LHCN-M2 (cell line): ENCODE measurements around the gene PRR14L. TPM values are rescaled to one million over a fixed set of nuclear protein-coding genes. Genes with fewer than 3 reads are reported as not detected.
"Not testable (repeated sequence)": the region's sequence is repeated elsewhere in the genome, so short reads cannot be mapped to it uniquely, and the experiment has no call there.

Experiments used
- DNase-seq: peaks from one replicate; pipeline ENCODE4 v3.0.0-alpha.2; 2012; ENCODE audit warnings: low read depth
- total RNA-seq: library from RNA; depleted of rRNA; stranded (reverse); fragments of >200 nt; gene quantifications from 2 replicates; pipeline ENCODE4 v1.2.3, GENCODE V29; 2014

The PRR14L gene
- total RNA-seq, 1 experiment from 2014 or later: 12.8 TPM

GRCh38 chr22:31682751-31683150 is 67.2 kb downstream of the PRR14L start:
- no peak for DNase-seq

- peak; percentile 62 for DNase-seq
Measured at GRCh38 chr22:31681349-31682345, 68.3 kb downstream of the PRR14L start.

GRCh38 chr22:31680861-31681341 is 69.0 kb downstream of the PRR14L start:
- peak; percentile 66 for DNase-seq

- no peak for DNase-seq
Measured at GRCh38 chr22:31678748-31679147, 71.2 kb downstream of the PRR14L start.

GRCh38 chr22:31676700-31677099 is 73.2 kb downstream of the PRR14L start:
- peak; percentile 41 for DNase-seq

- not testable (repeated sequence) for DNase-seq
Measured at GRCh38 chr22:31674219-31674618, 75.7 kb downstream of the PRR14L start.

GRCh38 chr22:31668849-31669248 is 81.1 kb downstream of the PRR14L start:
- not testable (repeated sequence) for DNase-seq

GRCh38 chr22:31662668-31663037 is 87.3 kb downstream of the PRR14L start:
- DNase-seq: no peak

- peak; percentile 92 for DNase-seq
Measured at GRCh38 chr22:31661851-31662667, 87.9 kb downstream of the PRR14L start, which contains the start of gene PISD. PISD (minus strand) TSS chr22:31662215; CDS start chr22:31662208, 7 bp downstream.

- DNase-seq: peak; percentile 77
Measured at GRCh38 chr22:31660860-31661341, 89.0 kb downstream of the PRR14L start.

GRCh38 chr22:31659246-31659645 is 90.7 kb downstream of the PRR14L start:
- no peak for DNase-seq

GRCh38 chr22:31654408-31654807 is 95.5 kb downstream of the PRR14L start:
- DNase-seq: no peak

- DNase-seq: no peak
Measured at GRCh38 chr22:31653944-31654343, 96.0 kb downstream of the PRR14L start.

GRCh38 chr22:31652911-31653684 is 96.8 kb downstream of the PRR14L start:
- no peak for DNase-seq

GRCh38 chr22:31652088-31652487 is 97.8 kb downstream of the PRR14L start:
- DNase-seq: no peak

- DNase-seq: no peak
Measured at GRCh38 chr22:31651664-31652063, 98.3 kb downstream of the PRR14L start.

GRCh38 chr22:31650391-31650790 is 99.5 kb downstream of the PRR14L start:
- peak; percentile 52 for DNase-seq

- peak; percentile 34 for DNase-seq
Measured at GRCh38 chr22:31647523-31648320, 102.2 kb downstream of the PRR14L start.

- no peak for DNase-seq
Measured at GRCh38 chr22:31647066-31647465, 102.9 kb downstream of the PRR14L start.
